ENCODE data around the gene SLC38A8. TPM values are rescaled to one million over a fixed set of nuclear protein-coding genes. Genes with fewer than 3 reads are reported as not detected.

SLC38A8 gene
- total RNA-seq, 2 donors from 2014 or later, result not detected

GRCh38 chr16:84039696-84040095 lies 2.9 kb downstream of the SLC38A8 start:
- intact Hi-C loops (cut with DNase I), result no loop called here

DNA sequence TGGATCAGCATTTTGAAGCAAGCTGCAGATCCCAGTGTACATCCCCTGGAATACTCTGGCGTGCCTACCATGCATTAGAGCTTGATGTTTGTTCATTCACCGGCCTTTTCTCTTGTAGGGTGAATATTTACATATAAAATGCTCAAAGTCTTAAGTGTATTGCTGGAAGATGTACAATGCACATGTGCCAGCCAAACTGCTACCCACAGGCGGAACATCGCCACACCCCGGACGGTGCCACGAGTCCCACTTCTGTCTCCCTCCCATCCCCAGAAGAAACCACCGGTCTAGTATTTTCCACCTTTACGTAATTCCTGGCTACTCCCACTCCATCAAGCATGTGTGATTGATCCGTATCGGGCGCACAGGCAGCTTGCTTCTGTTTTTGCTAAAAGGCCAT lies 4.1 kb downstream of the SLC38A8 start:
- DNase-seq (no peak), ATAC-seq (no peak)
- intact Hi-C loops (cut with DNase I), result no loop called here

More at GRCh38 chr16:84039696-84040095, 2.9 kb downstream of the SLC38A8 start:
- DNase-seq, result no peak
- ATAC-seq, result no peak

- intact Hi-C loops (cut with DNase I), result loop anchor here in 1 of 2 donors (2.0 kb wide), 1 partner anchor 28 kb away; no protein-coding TSS in a partner anchor
- ATAC-seq, result peak; percentile 38 to 49
These were observed 5.6 kb downstream of the SLC38A8 start for GRCh38 chr16:84036982-84037425.

GRCh38 chr16:84036131-84036530 lies 6.5 kb downstream of the SLC38A8 start:
- no peak for ATAC-seq
- intact Hi-C loops (cut with DNase I), result loop anchor here in 1 of 2 donors (2.0 kb wide), 1 partner anchor 27 kb away; no protein-coding TSS in a partner anchor
- DNase-seq, result no peak

More at GRCh38 chr16:84036982-84037425, 5.6 kb downstream of the SLC38A8 start:
- DNase-seq, result no peak

DNA sequence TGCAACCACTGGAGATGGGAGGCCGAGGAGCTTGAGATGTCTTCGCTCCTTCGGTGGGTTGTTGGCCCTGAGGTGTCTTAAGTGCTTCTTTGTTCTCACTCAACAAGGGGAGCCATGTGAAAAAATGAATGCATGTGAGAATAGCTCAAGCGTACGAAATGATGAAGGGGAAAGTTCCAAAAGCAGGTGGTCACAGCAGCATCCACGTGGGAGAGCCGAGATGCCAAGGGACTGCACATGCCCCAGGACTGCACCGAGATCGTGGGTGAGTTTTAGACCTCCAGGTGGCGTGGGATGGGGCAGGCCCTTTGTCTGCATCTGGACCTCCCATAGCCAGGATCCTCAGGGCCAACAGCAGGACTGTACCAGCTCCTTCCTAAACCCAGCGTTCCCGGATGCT lies 8.1 kb downstream of the SLC38A8 start:
- DNase-seq (no peak), ATAC-seq (no peak)
- intact Hi-C loops (cut with DNase I), result no loop called here

- no peak for ATAC-seq
- no peak for DNase-seq
- intact Hi-C loops (cut with DNase I), result no loop called here
These were observed 9.1 kb downstream of the SLC38A8 start for GRCh38 chr16:84033251-84034195.

- intact Hi-C loops (cut with DNase I), result no loop called here
- DNase-seq (no peak), ATAC-seq (peak; percentile 30 to 53)
These were observed 10.0 kb downstream of the SLC38A8 start for GRCh38 chr16:84032458-84033178.

- DNase-seq (no peak), ATAC-seq (no peak)
- intact Hi-C loops (cut with DNase I), result no loop called here
These were observed 11.0 kb downstream of the SLC38A8 start for GRCh38 chr16:84031556-84031955.

GRCh38 chr16:84029297-84030047 lies 13.1 kb downstream of the SLC38A8 start:
- ATAC-seq, result no peak
- no peak for DNase-seq
- intact Hi-C loops (cut with DNase I), result no loop called here

DNA sequence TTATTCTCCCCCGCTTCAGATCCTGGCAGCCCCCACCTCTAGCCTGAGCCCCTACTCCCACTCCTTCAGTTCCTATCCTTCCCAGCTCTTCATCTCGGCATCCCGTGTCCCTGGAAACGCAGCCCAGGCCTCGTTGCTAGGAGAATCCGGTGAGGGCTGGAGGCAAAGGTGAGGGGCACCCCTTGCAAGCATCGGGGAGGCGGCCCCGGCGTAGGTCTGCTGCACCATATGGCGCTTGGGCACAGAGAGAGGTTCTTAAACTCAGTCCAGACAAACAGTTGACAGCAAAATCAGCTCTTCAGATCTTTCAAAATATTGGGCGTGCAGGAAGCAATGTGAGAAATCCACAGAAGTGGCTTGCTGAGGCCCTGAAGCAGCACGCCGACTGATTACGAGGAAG lies 15.0 kb downstream of the SLC38A8 start:
- intact Hi-C loops (cut with DNase I), result no loop called here
- DNase-seq (no peak), ATAC-seq (no peak)

DNA sequence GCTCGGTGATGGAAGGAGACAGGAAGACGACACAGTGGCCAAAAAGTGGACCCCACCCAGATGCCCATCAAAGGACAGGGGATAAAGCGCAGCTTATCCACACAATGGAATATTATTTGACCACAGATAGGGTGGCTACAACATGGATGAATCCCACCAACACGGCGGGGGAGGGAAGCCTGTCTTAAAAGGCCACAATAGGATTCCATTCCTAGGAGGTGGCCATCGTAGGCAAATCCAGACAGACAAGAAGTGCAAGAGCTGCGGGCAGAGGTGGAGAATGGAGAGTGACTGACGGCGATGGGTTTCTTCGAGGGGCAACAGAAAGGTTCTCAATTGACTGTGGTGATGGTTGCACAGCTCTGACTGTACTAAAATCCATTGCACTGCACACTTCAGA lies 16.0 kb downstream of the SLC38A8 start:
- ATAC-seq (no peak), DNase-seq (no peak)
- intact Hi-C loops (cut with DNase I), result no loop called here

- intact Hi-C loops (cut with DNase I), result no loop called here
- ATAC-seq (peak in 1 of 2 donors; percentile 75), DNase-seq (no peak)
These were observed 17.7 kb downstream of the SLC38A8 start for GRCh38 chr16:84024854-84025253.

- ATAC-seq, result no peak
- no peak for DNase-seq
- intact Hi-C loops (cut with DNase I), result no loop called here
These were observed 20.0 kb downstream of the SLC38A8 start for GRCh38 chr16:84022644-84023043.

- intact Hi-C loops (cut with DNase I), result no loop called here
- DNase-seq (no peak), ATAC-seq (no peak)
These were observed 21.1 kb downstream of the SLC38A8 start for GRCh38 chr16:84021488-84021887.

- DNase-seq (no peak), ATAC-seq (no peak)
- intact Hi-C loops (cut with DNase I), result no loop called here
These were observed 22.2 kb downstream of the SLC38A8 start for GRCh38 chr16:84020353-84020752.

GRCh38 chr16:84018710-84019109 lies 23.9 kb downstream of the SLC38A8 start:
- DNase-seq (no peak), ATAC-seq (no peak)
- intact Hi-C loops (cut with DNase I), result no loop called here

DNA sequence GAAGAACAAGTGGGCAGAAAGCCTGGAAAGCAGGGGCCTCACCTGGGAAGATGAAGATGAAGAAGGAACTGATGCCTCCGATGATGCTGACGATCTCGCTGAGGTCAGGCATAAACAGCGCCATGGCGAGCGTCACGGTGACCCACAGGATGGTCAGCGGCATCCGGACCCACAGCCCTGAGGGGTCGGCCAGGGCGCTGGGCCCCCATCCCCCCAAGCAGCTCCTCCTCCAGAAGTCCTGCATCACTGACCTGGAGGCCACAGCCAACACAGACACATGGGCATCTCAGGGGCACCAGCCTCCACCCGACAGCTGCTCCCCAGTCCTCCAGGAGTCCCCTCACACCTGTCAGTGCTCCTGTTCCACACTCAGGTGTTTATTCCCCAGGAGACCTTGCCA lies 26.1 kb downstream of the SLC38A8 start:
- ATAC-seq (no peak), DNase-seq (no peak)
- intact Hi-C loops (cut with DNase I), result no loop called here

DNA sequence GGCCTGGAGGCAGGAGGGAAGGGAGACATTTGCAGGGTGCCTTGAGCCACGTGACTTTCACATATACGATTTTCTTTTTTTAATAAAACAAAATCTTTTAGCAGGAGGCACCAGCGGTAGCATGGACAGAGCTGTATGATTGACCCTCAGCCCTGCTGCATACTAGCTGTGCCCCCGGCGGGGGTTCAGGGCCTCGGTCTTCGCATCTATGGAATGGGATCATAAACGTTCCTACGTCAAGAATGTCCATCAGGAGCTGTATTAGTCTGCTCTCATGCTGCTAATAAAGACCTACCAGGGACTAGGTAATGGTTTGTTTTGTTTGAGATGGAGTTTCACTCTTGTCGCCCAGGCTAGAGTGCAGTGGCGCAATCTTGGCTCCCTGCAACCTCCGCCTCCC lies 27.2 kb downstream of the SLC38A8 start:
- DNase-seq (no peak), ATAC-seq (no peak)

GRCh38 chr16:84014570-84015327 lies 27.8 kb downstream of the SLC38A8 start:
- DNase-seq, result no peak
- no peak for ATAC-seq
- intact Hi-C loops (cut with DNase I), result no loop called here

More for the DNA sequence above, 27.2 kb downstream of the SLC38A8 start:
- intact Hi-C loops (cut with DNase I), result no loop called here

Data from left cardiac atrium (tissue), 4 donors.